HG03280 (cell line): ENCODE results near the gene KIFC3.
A peak's percentile ranks its signal among the peaks of the same experiment; 100 is the strongest.
"Not testable (repeated sequence)": the region's sequence is repeated elsewhere in the genome, so short reads cannot be mapped to it uniquely, and the experiment has no call there.

ENCODE experiments used
- ATAC-seq: cut with Tn5 transposase; IDR thresholded peaks from one replicate; pipeline ENCODE4 v1.9.1; 2021; ENCODE audit warnings: mild to moderate bottlenecking, moderate library complexity; ENCODE audit not compliant: unreplicated experiment

The KIFC3 gene

DNA sequence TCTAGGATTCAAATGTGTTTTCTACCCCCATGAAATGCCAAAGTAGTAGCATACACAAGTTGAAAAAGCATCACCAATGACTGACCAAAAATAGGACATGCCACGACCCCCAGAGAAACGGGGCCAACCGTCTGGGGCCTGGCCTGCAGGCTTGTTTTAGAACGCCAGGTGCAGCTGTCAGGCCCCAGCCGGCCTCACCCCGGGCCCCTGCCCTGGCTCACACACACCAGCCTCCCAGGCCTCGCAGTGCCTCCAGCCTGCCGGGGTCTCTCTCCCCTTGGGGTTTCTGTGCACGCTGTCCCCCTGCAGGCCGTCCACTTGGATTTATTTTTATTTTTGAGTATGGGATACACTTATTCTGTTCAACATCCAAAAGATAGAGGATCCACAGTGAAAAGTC lies 58.8 kb downstream of the KIFC3 start:
- no peak for ATAC-seq

DNA sequence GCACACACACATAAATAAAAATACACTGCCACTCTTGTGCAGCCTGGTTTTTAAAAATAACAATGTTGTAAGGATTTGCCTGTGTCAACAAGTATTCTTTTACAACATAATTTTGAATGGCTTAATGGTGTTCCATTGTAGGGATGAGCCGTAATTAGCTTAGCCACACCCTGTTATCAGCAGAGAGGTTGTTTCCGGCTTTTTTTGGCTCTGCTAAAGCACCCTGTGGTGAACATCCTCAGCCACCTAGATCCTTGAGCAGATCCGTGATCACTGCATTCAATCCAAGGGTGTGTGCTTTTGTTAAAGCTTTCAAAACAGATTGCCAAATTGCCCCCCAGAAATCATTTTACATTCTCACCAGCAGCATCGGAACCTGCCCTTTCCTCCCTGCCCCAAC lies 59.7 kb downstream of the KIFC3 start:
- ATAC-seq, result no peak

DNA sequence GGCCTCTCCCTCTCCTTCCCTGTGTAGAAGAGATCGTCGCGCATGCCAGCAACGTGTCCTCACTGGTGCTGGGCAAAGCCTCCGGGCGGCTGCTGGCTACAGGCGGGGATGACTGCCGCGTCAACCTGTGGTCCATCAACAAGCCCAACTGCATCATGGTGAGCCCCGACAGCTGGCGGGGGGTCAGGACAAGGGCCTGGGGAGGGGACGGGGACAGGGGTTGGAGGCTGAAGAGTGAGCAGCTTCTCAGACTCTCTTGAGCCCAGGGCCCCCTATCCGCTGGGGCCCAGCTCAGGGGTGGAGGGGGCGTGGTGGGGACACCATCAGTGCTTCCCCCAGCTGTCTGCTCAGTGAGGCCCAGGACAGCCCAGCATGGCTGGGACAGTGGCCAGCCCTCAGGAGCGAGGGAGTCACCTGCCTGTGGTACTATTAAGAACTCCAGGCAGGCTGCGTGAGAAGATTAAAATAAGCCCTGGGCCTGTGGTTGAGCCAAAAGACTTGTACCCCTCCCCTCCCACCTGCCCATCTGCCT lies 60.6 kb downstream of the KIFC3 start:
- no peak for ATAC-seq

DNA sequence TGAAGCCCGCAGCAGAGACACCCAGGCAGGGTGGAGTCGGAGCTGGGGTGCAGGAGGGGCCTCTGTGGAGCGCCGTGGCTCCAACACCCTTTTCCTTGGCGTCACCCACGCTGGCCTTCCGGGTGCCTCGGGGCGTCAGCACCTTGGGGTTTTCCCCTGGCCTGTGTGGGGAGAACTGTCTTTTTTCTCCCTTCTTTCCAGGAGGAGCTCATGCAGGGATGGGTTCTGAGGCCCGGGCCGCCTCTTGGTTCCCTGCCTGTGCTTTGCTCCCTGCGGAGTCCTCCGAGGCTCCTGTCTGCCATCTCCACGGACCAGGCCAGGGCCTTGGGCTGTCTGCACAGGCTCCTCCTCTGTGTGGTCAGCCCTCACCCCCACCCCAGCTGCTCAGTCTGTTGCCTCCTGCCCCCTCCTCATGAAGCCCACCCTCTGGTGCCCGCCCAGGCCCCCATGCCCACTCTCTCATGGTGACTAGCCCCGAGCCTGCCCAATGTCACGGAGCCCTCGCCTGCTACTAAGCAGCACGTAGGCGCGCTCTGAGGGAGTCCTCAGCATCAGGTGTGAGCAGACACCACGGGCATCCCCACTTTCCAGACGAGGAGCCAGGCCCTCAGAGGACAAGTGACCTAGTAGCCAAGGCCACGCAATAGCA lies 61.7 kb downstream of the KIFC3 start:
- ATAC-seq, result no peak

DNA sequence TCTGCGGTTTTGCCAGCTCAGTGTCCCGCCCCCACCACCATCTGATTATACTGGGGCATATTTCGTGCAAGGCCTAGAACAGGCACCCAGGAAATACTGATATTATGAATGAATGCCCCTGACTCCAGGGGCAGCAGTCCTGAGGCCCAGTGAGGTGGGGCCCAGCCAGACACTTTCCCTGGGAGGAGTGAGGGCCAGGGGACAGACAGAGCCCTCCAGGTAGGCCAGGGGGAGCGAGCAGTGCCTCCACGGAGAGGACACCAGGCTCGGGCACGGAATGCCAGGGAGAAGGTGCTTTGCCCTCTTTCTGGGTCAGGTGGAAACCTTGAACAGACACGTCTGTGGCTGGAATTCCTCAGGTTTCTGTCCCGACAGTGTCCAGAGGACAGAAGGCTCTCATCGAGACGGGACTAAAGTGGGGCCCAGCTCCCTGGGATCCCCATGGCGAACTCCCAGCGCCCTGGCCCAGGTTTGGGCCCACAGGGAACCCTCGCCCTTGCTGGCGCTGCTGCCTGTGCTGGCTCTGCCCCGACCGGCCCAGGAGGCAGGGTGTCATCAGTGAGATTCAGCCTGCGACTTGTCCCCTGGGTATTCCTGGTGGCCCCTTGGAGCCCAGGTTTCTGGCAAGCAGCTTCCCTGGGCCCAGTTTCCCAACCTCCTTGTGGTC lies 62.4 kb downstream of the KIFC3 start:
- no peak for ATAC-seq

DNA sequence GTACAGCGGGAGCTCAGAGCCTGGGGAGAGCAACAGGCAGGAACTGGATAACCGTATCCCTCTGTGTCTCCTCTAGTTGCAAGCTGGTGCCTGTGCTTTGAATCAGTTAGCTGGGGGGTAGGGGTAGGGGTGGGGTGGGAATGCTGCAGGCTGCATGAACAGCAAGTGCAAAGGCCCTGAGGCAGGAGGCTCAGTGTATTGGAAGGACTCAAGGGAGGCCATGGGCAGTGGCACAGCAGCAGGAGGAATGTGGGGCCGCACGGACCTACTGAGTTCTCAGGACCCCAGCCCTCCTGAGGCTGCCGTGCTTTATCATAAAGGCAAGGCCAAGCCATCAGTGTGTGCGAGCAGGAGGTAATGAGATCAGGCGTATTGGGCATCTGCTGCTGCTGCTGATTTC lies 63.4 kb downstream of the KIFC3 start:
- no peak for ATAC-seq

DNA sequence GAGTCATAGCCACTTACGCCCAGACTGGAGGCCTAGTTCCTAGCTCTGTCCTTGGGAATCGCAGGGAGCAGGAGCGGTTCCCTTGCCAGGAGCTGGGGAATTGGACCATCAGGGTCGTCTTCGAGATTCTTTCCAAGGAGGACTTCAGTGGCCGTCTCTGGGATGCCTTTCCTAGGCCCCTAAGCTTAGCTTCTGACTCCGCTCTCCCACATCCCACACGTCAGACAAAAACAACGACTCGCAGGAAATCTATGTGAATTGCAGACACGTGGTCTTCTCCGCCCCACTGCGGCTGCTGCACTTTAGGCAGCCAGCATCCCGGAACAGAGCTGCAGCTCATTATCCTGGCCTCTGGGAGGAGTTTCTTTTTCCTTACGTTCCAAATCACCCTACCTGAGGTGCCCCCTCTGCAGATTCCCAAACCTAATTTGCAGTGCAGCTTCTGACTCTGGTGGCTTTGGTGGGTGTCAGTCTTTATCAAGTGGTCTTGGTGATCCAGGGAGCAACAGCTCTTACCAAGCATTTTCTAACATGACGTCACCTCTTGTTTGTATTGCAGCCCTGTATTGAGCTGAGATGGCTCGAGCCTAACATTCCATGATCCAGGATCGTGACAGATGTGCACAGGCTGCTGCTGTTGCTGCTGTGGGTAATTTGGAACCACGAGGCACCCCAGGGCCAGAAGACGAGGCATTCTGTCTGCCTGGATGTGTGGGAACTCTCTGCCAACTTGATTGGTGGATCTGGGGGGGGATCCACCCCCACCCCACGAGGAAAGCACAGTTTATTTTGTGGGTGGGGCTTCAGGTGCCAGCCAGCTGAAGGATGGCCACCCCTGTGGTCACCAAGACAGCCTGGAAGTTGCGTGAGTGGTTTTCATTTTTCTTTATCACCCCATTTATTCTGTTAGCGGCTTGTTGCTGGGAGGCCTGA lies 65.6 kb downstream of the KIFC3 start:
- no peak for ATAC-seq

DNA sequence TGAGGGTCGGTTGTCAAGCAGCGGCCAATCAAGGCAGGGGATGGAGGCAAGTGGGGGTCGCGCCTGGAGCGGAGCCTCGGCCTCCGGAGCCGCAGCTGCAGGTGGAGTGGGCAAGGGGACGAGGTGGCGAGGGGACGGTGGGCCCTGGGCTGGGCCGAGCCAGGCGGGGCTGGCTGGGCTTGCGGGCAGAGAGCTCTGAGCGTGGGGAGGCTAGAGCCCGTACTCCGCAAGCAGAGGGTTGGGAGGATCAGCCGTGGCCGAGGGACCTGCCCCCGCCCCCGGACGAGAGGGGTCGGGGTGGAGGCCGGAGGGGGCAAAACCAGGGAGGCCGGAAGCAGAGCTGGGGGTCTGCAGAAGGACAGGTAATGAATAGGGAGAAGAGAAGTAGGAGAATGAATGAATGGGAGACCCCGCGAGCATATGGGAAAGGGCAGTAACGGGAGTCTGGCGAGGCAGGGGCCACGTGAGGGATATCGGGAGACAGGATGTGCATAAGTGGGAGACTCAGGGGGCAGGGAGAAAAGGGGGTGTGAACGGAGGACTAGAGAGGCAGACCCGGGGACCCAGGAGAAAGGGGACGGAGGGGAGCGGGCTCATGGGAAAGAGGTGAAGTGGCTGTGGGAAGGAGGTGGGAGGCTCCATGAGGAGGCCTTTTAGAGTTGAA lies 66.4 kb downstream of the KIFC3 start, which contains the start of gene KATNB1:
TSS of gene KATNB1 (plus strand) at position 16 of the 664 bp plus-strand sequence. CDS start 1,474 bp downstream, outside the sequence.
- no peak for ATAC-seq

DNA sequence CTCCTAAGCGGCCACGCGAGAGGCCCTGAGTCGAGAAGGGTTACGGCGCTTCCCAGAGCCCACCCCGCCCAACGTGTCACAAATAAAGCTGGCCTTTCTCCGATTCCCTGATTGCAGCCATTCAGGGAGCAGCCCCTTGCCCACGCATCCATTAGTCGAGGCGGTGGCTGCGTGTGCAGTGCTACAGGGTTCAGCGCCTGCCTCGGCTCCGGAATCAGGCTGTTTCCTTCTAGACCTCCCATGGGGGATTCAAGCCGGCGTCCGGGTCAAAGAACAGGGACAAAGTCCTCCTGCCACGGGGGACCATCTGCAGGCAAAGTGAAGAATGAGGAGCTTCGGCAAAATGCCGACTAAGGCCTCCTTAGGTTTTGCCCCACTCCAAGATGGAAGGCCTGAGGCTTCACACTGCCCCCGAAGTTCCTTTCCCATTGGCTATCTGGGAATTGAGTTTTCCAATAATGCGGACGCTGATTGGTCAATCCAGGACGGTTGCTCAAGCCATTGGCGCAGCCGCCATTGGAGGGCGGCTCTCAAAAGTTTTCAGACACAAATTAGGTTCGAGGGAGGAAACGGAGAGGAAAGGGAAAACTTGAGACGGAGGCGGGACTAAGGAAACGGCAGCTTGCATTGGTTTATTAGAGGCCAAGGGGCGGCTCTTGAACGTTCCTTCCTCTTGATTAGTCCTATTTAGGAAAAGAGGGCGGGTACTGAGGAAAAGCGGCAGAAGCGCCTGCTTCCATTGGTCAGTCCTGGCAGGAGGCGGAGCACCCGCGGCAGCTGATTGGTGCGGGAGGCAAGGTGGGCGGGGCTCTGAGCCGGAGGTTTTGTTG lies 67.2 kb downstream of the KIFC3 start:
- ATAC-seq, result peak; percentile 87

DNA sequence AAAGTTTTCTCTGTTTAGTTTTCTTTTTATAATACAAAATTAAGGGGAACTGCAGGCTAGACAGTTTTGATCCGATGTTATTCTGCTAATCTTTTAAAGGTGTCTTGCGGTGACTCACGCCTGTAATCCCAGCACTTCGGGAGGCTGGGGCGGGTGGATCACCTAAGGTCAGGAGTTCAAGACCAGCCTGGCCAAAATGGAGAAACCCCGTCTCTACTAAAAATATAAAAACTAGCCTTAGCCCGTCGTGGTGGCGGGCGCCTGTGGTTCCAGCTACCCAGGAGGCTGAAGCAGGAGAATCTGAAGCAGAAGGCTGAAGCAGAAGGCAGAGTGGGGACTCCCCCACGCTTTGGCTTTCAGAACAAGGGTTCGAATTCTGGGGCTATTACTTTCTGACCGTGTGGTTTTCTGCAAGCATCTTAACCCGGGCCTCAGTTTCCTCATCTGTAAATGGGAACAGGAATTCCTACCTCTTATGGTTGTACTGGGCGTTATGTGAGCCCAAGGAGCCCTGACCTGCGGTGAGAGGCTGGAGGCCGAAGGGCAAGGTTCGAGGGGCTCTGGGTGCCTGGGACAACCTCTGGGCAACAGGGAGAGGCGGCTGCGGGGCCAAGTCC lies 67.9 kb downstream of the KIFC3 start:
- ATAC-seq, result peak; percentile 0

DNA sequence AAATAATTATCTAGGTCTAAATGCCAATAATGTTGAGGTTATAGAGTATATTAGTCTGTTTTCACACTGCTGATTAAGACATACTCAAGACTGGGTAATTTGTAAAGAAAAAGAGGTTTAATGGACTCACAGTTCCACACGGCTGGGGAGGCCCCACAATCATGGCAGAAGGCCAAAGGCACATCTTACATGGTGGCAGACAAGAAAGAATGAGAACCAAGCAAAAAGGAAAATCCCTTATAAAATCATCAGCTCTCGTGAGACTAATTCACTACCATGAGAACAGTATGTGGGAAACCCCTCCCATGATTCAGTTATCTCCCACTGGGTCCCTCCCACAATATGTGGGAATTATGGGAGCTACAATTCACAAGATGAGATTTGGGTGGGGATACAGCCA lies 69.6 kb downstream of the KIFC3 start:
- no peak for ATAC-seq

DNA sequence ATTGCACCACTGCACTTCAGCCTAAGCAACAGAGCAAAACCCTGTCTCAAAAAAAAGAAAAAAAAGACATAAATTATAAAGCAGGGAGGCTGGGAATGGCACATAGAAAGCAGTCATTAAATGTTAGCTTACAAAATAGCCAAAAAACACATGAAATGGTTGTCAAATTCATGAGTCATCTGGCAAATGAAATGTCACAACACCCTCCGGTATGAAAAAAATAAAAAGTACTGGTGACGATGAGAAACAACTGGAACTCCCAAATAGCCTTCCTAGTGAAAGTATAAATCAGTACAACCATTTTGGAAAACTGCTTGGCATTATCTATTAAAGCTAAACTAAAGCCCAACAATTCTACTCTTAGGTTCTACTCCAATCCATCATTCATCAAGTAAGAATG lies 70.3 kb downstream of the KIFC3 start:
- ATAC-seq, result no peak

DNA sequence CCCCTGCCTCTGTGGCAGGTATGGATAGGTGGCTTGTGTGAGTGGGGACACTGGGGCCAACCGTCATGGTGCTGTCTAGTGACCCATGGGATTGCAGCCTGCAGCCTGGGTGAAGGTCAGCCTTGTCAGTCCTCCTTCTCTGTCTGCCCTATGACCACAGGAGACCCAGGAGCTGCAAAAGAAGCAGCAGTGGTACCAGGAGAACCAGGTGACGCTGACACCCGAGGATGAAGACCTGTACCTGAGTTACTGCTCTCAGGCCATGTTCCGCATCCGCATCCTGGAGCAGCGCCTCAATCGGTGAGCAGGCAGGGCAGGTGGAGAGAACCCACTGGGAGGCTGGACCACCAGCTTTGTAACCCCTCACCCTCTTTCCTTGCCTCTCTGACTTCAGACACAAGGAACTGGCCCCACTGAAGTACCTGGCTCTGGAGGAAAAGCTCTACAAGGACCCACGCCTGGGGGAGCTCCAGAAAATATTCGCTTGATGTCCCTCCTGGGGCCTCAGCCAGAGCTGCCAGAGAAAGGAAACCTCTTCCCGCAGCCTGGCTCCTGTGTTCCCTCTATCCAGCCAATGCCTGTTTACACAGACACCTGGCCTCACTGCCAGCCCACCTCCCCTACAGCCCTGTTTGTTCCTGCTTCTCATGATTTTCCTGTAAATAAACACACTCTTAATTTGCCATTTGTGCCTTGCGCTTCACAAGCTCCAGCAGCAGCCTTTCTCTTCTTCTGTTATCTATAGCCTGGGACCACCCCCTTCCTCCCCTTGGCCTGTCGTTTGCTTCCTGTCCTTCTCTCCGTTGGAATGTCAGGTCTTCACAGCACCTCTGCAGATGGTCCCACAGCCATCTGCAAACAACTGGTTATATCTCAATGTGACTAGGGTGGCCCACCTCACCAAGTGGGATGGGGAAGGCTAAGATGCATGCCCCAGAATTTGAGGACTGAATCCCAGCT lies 71.2 kb downstream of the KIFC3 start:
- no peak for ATAC-seq

DNA sequence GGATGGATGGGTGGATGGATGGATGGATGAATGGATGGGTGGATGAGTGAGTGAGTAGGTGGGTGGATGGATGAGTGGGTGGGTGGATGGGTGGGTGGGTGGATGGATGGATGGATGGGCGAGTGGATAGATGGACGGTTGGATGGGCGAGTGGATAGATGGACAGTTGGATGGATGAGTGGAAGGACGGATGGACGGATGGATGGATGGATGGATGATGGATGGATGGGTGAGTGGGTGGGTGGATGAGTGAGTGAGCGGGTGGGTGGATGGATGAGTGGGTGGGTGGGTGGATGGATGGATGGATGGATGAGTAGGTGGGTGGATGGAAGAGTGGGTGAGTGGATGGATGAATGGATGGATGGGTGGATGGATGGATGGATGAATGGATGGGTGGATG lies 72.4 kb downstream of the KIFC3 start:
- not testable (repeated sequence) for ATAC-seq

DNA sequence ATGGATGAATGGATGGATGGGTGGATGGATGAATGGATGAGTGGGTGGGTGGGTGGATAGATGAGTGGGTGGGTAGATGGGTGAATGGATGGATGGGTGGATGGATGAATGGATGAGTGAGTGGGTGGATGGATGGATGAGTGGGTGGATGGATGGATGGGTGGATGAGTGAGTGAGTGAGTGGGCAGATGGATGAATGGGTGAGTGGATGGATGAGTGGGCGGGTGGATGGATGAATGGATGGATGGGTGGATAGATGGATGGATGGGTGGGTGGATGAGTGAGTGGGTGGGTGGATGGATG lies 73.2 kb downstream of the KIFC3 start:
- no peak for ATAC-seq

DNA sequence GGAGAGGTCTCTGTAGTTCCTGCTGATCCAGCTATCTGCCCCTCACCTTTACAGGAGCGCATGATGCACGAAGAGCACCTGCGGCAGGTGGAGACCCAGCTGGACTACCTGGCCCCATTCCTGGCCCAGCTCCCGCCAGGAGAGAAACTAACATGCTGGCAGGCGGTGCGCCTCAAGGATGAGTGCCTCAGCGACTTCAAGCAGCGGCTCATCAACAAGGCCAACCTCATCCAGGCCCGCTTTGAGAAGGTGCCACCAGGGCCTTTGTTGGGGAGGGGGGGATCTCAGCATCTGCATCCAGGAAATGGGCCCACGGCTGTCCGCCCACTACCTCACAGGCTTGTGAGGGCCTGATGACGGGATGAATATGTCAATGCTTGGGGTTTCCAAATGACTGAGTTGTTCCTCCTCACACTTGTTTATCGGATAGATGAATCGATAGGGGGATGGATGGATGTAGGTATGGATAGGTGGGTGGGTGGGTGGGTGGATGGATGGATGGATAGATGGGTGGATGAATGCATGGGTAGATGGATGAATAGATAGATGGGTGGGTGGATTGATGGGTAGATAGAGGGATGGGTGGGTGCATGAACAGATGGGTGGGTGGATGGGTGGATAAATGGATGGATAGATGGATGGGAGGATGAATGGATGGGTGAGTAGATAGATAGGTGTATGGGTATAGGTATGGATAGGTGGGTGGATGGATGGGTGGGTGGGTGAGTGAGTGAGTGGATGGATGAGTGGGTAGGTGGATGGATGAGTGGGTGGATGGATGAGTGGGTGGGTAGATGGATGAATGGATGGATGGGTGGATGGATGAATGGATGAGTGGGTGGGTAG lies 73.7 kb downstream of the KIFC3 start:
- no peak for ATAC-seq

DNA sequence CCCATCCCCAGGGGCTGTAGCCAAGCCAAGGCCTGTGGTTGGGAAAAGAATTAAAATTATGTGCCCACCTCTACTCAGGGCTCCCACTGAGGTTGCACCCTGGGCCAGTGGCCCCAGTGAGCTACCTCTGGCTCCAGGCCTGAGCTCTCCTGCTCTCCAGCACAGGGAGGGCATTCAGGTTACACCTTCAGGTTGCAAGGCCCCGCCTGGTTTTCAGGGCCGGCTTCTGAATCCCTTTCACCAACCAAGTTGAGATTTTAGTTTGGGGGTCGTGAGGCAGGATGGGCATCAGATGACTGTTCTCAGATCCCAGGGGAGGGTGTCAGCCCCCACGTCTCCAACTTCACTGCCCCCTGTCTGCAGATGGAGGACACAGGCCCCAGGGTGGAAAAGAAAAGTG lies 74.7 kb downstream of the KIFC3 start:
- no peak for ATAC-seq
